ENCODE measurements around the gene SLC2A9. TPM values are rescaled to one million over a fixed set of nuclear protein-coding genes. Genes with fewer than 3 reads are reported as not detected.

SLC2A9 gene
- total RNA-seq: 0.33 and 1.4 TPM in 2 replicates

DNA sequence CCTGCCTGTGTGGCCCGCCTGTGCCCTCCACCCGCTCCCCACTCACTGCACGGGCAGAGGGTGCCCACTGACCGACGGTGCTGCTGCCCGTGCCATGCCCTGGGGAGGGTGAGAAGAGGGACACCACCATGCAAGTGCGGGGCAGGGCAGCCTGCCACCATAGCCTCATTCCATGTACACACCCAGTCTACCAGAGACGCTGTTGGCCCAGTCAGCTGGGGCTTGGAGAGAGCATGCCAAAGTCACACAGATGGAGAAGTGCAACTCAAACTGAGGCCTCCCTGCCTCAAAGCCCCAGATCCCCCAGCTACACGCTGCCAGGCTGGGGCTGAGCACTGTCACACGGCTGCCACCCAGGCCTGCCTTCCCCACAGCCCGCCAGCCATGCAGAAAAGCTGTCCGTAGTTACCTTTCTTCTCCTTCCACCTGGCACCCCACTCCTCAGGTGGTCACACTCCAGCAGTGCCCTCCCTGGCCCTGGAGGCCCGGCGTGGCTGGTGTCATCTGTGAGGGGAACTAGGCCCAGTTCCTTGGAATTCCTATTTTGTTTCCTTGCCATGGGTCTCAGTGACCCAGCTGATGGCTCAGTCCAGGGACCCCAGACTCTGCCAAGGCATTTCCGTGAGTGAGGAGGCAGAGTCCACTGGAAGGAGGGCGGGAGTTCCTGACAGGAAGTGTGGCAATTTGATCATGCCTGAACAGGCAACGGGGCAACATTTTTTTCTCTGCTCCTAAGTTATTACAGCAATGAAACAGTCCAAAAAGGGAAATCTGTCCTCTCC, at the start of gene SLC2A9:
SLC2A9 (minus strand) TSS at position 627 of the 782 bp plus-strand sequence; CDS start at position 559, 68 bp downstream.

DNA sequence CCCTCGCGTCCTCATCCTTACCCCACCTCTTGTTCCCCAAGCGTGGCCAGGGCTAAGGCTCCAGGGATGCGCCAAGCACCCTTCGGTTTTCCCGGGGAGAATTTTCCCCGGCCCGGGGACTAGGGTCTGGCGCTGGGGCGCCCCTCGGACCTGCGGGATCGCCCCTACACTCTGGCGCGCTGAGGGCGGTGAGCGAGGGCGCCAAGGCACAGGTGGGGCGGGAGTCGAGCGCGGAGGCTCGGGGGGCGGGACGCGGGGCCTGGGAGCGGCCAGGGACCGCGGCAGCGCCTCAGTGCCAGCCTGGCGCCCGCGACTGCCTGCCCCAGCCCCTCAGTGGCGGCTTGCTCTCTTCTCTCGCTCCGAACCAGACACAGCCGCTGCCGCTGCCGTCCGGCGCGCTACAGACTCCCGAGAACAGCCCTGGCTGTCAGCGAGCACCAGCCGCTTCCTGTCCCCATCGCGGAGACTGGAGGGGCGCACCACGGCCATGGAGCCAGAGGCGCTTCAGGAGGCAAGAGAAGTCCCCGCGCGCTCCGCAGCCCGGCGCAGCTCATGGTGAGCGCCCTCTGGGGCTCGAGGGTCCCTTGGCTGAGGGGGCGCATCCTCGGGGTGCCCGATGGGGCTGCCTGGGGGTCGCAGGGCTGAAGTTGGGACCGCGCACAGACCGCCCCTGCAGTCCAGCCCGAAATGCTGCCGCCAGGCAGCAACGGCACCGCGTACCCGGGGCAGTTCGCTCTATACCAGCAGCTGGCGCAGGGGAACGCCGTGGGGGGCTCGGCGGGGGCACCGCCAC, 239.8 kb downstream of the SLC2A9 start, which contains the start of gene DRD5:
DRD5 (plus strand) TSS at position 292 of the 793 bp plus-strand sequence; CDS start at position 688, 396 bp downstream.

Other genes starting within 250 kb of the SLC2A9 start
- not detected in 2 replicates for gene DRD5, start 239.9 kb downstream of the SLC2A9 start, total RNA-seq
- gene WDR1, start 95.3 kb upstream of the SLC2A9 start, total RNA-seq: 445 and 470 TPM in 2 replicates

All from uterine smooth muscle cell (primary cell).